Gastrocnemius medialis (tissue), 4 donors: ENCODE data around the gene ZBTB21.

Source experiments
- CTCF ChIP-seq, 5 experiments: fragments of 450-650 bp in 3 of 5; fragments of 200-600 bp in 2 of 5; sonication (generic) in 2 of 5; IDR thresholded peaks in 4 of 5; conservative IDR thresholded peaks in 1 of 5; 1 replicate in 4 of 5; 2 replicates in 1 of 5; pipeline ENCODE4 v1.5.1; 2016 to 2019; ENCODE audit warnings: antibody characterized with exemption in 5 of 5, mild to moderate bottlenecking in 3 of 5, moderate library complexity in 3 of 5
- POLR2A ChIP-seq, 2 donors: fragments of 450-650 bp; IDR thresholded peaks; one replicate each; pipeline ENCODE4 v1.6.1; 2017; ENCODE audit warnings: antibody characterized with exemption in 2 of 2, mild to moderate bottlenecking in 2 of 2, moderate library complexity in 2 of 2

GRCh38 chr21:41987310-41987709, 22.9 kb downstream of the ZBTB21 start:
- no peak for TF ChIP-seq CTCF (IDR thresholded peaks at IDR 0.05 in 4 of 5, conservative IDR thresholded peaks at IDR 0.05 in 1 of 5)
- no peak for TF ChIP-seq POLR2A (IDR thresholded peaks at IDR 0.05)
